Aorta (tissue), 5 donors: Measurements from ENCODE around the gene UTP25. TPM values are rescaled to one million over a fixed set of nuclear protein-coding genes. Genes with fewer than 3 reads are reported as not detected.
A peak's percentile ranks its signal among the peaks of the same experiment; 100 is the strongest.

Experiments used
- ATAC-seq: fragments of 200-7000 bp; cut with Tn5 transposase; one replicate; pipeline ENCODE4 v1.9.1; 2022; ENCODE audit warnings: moderate library complexity; ENCODE audit not compliant: low FRiP score
- DNase-seq, 2 donors: peaks; one replicate each; pipeline ENCODE4 v3.0.0-alpha.2; 2020
- H3K27ac ChIP-seq, 2 donors: one replicate each; pipeline ENCODE4 v1.5.1; 2013; ENCODE audit warnings: low read length in 2 of 2, mild to moderate bottlenecking in 2 of 2, moderate library complexity in 2 of 2, control low read depth in 1 of 2, inconsistent platforms in 1 of 2, low read depth in 1 of 2
- H3K27me3 ChIP-seq, 2 donors: one replicate each; pipeline ENCODE4 v1.6.1; 2013; ENCODE audit warnings: control low read depth in 1 of 2, low read length in 1 of 2, mild to moderate bottlenecking in 1 of 2, moderate library complexity in 1 of 2; ENCODE audit not compliant: insufficient read depth in 2 of 2, control insufficient read depth in 1 of 2
- H3K36me3 ChIP-seq, 2 donors: one replicate each; pipeline ENCODE4 v1.6.1; 2013; ENCODE audit warnings: control low read depth in 1 of 2, low read length in 1 of 2, mild to moderate bottlenecking in 1 of 2; ENCODE audit not compliant: insufficient read depth in 2 of 2, control insufficient read depth in 1 of 2
- H3K4me1 ChIP-seq, 2 donors: one replicate each; pipeline ENCODE4 v1.6.1; 2013; ENCODE audit warnings: low read length in 2 of 2, control low read depth in 1 of 2, mild to moderate bottlenecking in 1 of 2, moderate library complexity in 1 of 2; ENCODE audit not compliant: insufficient read depth in 2 of 2, control insufficient read depth in 1 of 2
- H3K4me3 ChIP-seq, 2 donors: one replicate each; pipeline ENCODE4 v1.5.1; 2013; ENCODE audit warnings: low read length in 2 of 2, control low read depth in 1 of 2, mild to moderate bottlenecking in 1 of 2
- H3K9me3 ChIP-seq: one replicate; pipeline ENCODE4 v1.6.1; 2013; ENCODE audit warnings: mild to moderate bottlenecking, low read length; ENCODE audit not compliant: control insufficient read depth
- WGBS, 2 donors: extraction: QIAGEN DNeasy Blood & Tissue Kit; methylation state at CpG; one replicate each; pipeline ENCODE4 v1.1.7; 2013; 5-methylcytosine and 5-hydroxymethylcytosine counted together
- intact Hi-C, 2 donors: fragments of 100-400 bp; cut with DNase I; formaldehyde crosslinking; loops; one replicate each; pipeline versions ENCODE4 v1.14.2 to v1.15.0; 2022
- polyA plus RNA-seq, 2 donors: library from polyadenylated mRNA; stranded (reverse); fragments of 200-250 nt; gene quantifications; one replicate each; pipeline ENCODE4 v1.2.3, GENCODE V29; 2013
- total RNA-seq, 2 donors: library from RNA; stranded (reverse); fragmentation: NEBNext Ultra II Directional; extraction: Animal tissue kit (Norgen Biotek cat#: 25700); gene quantifications; one replicate each; pipeline ENCODE4 v1.2.1, GENCODE V29; 2021
- donor health status: healthy with polysubstance abuse.
- donor health status: Bipolar disorder and iron deficiency.
- donor health status: DM: no; HTN: no; CAD: no.
- donor health status: DM: no; HTN: no; CAD: no.
- donor health status: DM: yes; HTN: yes; CAD: no.

Gene UTP25
- total and polyA plus RNA-seq, 4 donors, result 0.50 to 8.1 (median 5.1) TPM

- 89 to 92% methylated on average over 1 of the region's 1 CpG for WGBS, 2 donors
- Histone ChIP-seq H3K4me1 (peaks cover 3 to 8% of the 10 kb centered on the region in 2 donors), H3K36me3 (no peaks in the 10 kb centered on the region), H3K27ac (no peak overlapping the region), H3K27me3 (no peaks in the 10 kb centered on the region), H3K4me3 (no peak overlapping the region), H3K9me3 (no peaks in the 10 kb centered on the region)
- ATAC-seq (no peak), DNase-seq (no peak)
- intact Hi-C loops, result no loop called here
Observed at GRCh38 chr1:209803568-209803967, 24.2 kb upstream of the UTP25 start.

GRCh38 chr1:209805341-209805781 lies 22.4 kb upstream of the UTP25 start:
- no peaks in the 10 kb centered on the region for H3K36me3 ChIP-seq
- H3K27ac ChIP-seq, result no peak overlapping the region
- intact Hi-C loops, result no loop called here

GRCh38 chr1:209805875-209806760 lies 21.7 kb upstream of the UTP25 start, which contains the start of gene IRF6:
Gene IRF6, minus strand, starts transcription at chr1:209806142. Its CDS starts 4,729 bp downstream, at chr1:209801413.
- Histone ChIP-seq H3K36me3 (no peaks in the 10 kb centered on the region), H3K27ac (no peak within 1 kb of the TSS), H3K4me1 (peaks cover 3 to 8% of the 10 kb centered on the region in 2 donors), H3K9me3 (no peaks in the 10 kb centered on the region), H3K4me3 (no peak within 1 kb of the TSS), H3K27me3 (no peaks in the 10 kb centered on the region)
- intact Hi-C loops, result no loop called here
- ATAC-seq (peak; percentile 76), DNase-seq (peak; percentile 86 to 89)
- WGBS, 2 donors, result 9 to 12% methylated on average over 44 to 46 of the region's 46 CpGs

More at GRCh38 chr1:209805341-209805781, 22.4 kb upstream of the UTP25 start:
- H3K4me1 ChIP-seq, result peaks cover 3 to 8% of the 10 kb centered on the region in 2 donors
- H3K4me3 ChIP-seq, result no peak overlapping the region
- WGBS, 2 donors, result 47 to 53% methylated on average over 19 of the region's 19 CpGs
- no peak for ATAC-seq
- no peaks in the 10 kb centered on the region for H3K27me3 ChIP-seq
- no peaks in the 10 kb centered on the region for H3K9me3 ChIP-seq
- DNase-seq, result no peak

DNA sequence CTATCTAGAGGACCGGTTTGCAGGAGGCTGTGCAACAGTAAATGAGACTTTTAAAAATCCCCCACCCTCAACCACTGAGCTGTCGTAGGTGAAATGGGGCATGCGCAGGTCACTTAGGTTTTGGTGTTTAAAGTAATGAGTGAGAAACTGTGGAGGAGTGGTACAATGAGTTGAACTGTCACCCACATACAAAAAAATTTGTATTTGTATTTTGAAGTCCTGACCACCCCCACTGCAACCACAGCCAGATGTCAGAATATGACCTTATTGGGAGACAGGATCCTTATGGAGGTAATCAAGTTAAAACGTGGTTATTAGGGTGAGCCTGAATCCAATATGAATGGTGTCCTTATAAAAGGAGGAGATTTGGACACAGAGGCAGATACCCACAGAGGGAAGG lies 20.3 kb upstream of the UTP25 start:
- no peak for ATAC-seq
- Histone ChIP-seq H3K9me3 (no peaks in the 10 kb centered on the region), H3K4me1 (no peaks in the 10 kb centered on the region), H3K36me3 (no peaks in the 10 kb centered on the region), H3K27me3 (no peaks in the 10 kb centered on the region), H3K4me3 (no peak overlapping the region), H3K27ac (no peak overlapping the region)
- intact Hi-C loops, result no loop called here
- WGBS, 2 donors, result 90 to 93% methylated on average over 4 of the region's 4 CpGs
- DNase-seq, result no peak

- Histone ChIP-seq H3K36me3 (no peaks in the 10 kb centered on the region), H3K27ac (no peak overlapping the region), H3K4me3 (no peak overlapping the region), H3K27me3 (no peaks in the 10 kb centered on the region), H3K4me1 (no peaks in the 10 kb centered on the region), H3K9me3 (no peaks in the 10 kb centered on the region)
- DNase-seq (no peak), ATAC-seq (no peak)
- intact Hi-C loops, result no loop called here
Observed at GRCh38 chr1:209808059-209808581, 19.7 kb upstream of the UTP25 start.

- Histone ChIP-seq H3K36me3 (no peaks in the 10 kb centered on the region), H3K4me3 (no peak overlapping the region), H3K27me3 (no peaks in the 10 kb centered on the region), H3K4me1 (no peaks in the 10 kb centered on the region), H3K9me3 (no peaks in the 10 kb centered on the region), H3K27ac (no peak overlapping the region)
- intact Hi-C loops, result no loop called here
- 90 to 91% methylated on average over 4 of the region's 4 CpGs for WGBS, 2 donors
- DNase-seq (no peak), ATAC-seq (no peak)
Observed at GRCh38 chr1:209809611-209810010, 18.2 kb upstream of the UTP25 start.

- 83 to 87% methylated on average over 5 of the region's 5 CpGs for WGBS, 2 donors
- Histone ChIP-seq H3K36me3 (no peaks in the 10 kb centered on the region), H3K27ac (no peak overlapping the region), H3K9me3 (no peaks in the 10 kb centered on the region), H3K27me3 (no peaks in the 10 kb centered on the region), H3K4me3 (no peak overlapping the region), H3K4me1 (no peaks in the 10 kb centered on the region)
- DNase-seq (no peak), ATAC-seq (no peak)
- intact Hi-C loops, result no loop called here
Observed at GRCh38 chr1:209810783-209811182, 17.0 kb upstream of the UTP25 start.

- Histone ChIP-seq H3K27ac (no peak overlapping the region), H3K36me3 (no peaks in the 10 kb centered on the region), H3K4me3 (no peak overlapping the region), H3K27me3 (no peaks in the 10 kb centered on the region), H3K4me1 (no peaks in the 10 kb centered on the region), H3K9me3 (no peaks in the 10 kb centered on the region)
- DNase-seq, result no peak
- no peak for ATAC-seq
- intact Hi-C loops, result no loop called here
- WGBS, 2 donors, result 91 to 95% methylated on average over 4 of the region's 4 CpGs
Observed at GRCh38 chr1:209813902-209814301, 13.9 kb upstream of the UTP25 start.

- DNase-seq (no peak), ATAC-seq (no peak)
- no peaks in the 10 kb centered on the region for H3K9me3 ChIP-seq
- WGBS, 2 donors, result 81 to 83% methylated on average over 3 of the region's 3 CpGs
- no peaks in the 10 kb centered on the region for H3K4me1 ChIP-seq
- H3K36me3 ChIP-seq, result no peaks in the 10 kb centered on the region
- no peak overlapping the region for H3K4me3 ChIP-seq
- intact Hi-C loops, result no loop called here
- no peaks in the 10 kb centered on the region for H3K27me3 ChIP-seq
- no peak overlapping the region for H3K27ac ChIP-seq
Observed at GRCh38 chr1:209815490-209815889, 12.3 kb upstream of the UTP25 start.
